Tibial nerve (tissue), 4 donors: ENCODE measurements around the gene MYH14.

Source experiments
- CTCF ChIP-seq, 5 experiments: fragments of 200-600 bp in 3 of 5; fragments of 450-650 bp in 2 of 5; sonication (generic) in 3 of 5; IDR thresholded peaks; one replicate each; pipeline ENCODE4 v1.5.1; 2016 to 2019; ENCODE audit warnings: antibody characterized with exemption in 5 of 5, mild to moderate bottlenecking in 3 of 5, moderate library complexity in 2 of 5
- EP300 ChIP-seq, 2 donors: sonication (generic); formaldehyde crosslinking; IDR thresholded peaks; one replicate each; pipeline ENCODE4 v1.6.1; 2017; ENCODE audit warnings: antibody characterized with exemption in 2 of 2, mild to moderate bottlenecking in 1 of 2

DNA sequence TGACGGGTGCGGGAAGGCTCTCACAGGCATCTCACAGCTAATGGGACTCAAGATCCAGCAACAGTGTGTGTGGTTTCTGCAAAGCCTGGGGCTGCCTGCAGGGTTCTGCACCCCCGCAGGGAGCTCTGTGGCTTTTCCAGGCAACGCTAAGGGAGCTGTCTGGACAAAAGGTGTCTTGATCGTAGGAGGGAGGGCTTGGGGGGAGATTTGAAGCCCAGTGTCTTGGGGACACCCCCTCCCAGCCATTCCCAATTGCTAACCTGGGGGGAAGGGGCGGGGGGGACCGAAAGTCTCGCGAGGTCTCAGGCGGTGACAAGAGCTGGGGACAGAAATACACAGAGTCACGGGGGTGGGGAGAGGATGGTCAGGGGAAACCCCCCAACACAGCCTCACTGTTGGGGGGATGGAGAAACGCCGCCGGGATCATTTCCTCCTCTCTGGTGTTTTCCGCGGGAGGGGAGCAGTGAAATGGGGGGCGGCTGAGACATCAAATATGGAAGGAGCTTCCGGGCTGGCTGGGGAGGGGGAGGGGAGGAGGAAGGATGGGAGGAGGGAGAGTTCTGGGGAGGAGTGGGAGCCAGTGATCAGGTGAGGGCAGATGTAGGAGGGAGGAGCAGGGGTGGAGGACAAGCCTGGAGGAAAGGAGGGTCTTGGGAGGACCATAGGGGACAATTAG, 112.5 kb downstream of the MYH14 start:
- TF ChIP-seq CTCF (IDR thresholded peaks at IDR 0.05) (no peak), EP300 (IDR thresholded peaks at IDR 0.05) (no peak)
